GDM1 (cell line): ENCODE measurements around the gene SARM1.

Experiments
- DNase-seq: peaks from one replicate; lab custom pipeline; 2025; lab: John Stamatoyannopoulos, UW

SARM1 gene

GRCh38 chr17:28368915-28369683 lies 2.4 kb upstream of the SARM1 start:
- no peak for DNase-seq

DNA sequence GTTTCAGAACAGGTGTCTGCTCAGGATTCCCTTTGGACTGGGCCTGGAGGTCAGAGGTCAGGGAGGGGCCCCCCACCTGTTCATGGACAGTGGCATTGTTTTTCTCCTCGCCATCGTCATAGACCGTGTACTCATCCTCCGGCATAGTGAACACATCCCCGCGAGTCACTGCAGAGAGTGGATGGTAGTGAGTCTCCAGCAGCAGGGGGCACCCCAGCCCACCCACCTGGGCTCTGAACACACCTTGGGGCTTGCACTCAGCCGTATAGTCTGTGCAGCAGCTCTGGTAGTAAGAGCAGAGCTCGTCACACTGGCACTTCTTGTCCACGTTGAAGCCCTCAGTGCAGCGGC lies 1.8 kb upstream of the SARM1 start:
- DNase-seq, result no peak

GRCh38 chr17:28370035-28370743 lies 1.3 kb upstream of the SARM1 start, which contains the start of gene VTN:
Gene VTN, minus strand, starts transcription at chr17:28370307. Its CDS starts 104 bp downstream, at chr17:28370203.
- no peak for DNase-seq

- no peak for DNase-seq
Measured at GRCh38 chr17:28370744-28371103, 770 bp upstream of the SARM1 start.

DNA sequence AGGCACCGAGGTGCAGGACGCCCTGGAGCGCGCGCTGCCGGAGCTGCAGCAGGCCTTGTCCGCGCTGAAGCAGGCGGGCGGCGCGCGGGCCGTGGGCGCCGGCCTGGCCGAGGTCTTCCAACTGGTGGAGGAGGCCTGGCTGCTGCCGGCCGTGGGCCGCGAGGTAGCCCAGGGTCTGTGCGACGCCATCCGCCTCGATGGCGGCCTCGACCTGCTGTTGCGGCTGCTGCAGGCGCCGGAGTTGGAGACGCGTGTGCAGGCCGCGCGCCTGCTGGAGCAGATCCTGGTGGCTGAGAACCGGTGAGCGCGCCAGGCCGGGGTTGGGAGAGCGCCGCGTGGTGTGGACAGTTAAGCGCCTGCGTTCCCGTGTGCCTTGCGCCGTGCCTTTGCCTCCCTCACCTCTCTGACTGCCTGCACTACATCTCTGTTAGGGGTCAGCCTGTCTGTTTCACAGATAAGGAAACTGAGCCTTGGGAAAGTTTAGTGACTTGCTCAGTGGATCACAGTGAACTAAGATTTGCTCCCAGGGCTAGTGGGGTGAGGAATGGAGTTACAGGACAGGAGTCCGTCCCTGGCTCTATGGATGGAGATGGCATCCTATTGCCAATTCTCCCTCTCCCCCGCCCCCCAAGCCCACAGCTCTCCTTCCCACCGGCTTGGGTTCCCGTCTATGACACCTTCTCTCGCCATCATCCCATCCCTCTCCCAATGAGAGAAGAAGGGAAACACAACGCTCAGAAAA lies 880 bp downstream of the SARM1 start:
- no peak for DNase-seq

- no peak for DNase-seq
Measured at GRCh38 chr17:28372945-28373274, 1.4 kb downstream of the SARM1 start.

DNA sequence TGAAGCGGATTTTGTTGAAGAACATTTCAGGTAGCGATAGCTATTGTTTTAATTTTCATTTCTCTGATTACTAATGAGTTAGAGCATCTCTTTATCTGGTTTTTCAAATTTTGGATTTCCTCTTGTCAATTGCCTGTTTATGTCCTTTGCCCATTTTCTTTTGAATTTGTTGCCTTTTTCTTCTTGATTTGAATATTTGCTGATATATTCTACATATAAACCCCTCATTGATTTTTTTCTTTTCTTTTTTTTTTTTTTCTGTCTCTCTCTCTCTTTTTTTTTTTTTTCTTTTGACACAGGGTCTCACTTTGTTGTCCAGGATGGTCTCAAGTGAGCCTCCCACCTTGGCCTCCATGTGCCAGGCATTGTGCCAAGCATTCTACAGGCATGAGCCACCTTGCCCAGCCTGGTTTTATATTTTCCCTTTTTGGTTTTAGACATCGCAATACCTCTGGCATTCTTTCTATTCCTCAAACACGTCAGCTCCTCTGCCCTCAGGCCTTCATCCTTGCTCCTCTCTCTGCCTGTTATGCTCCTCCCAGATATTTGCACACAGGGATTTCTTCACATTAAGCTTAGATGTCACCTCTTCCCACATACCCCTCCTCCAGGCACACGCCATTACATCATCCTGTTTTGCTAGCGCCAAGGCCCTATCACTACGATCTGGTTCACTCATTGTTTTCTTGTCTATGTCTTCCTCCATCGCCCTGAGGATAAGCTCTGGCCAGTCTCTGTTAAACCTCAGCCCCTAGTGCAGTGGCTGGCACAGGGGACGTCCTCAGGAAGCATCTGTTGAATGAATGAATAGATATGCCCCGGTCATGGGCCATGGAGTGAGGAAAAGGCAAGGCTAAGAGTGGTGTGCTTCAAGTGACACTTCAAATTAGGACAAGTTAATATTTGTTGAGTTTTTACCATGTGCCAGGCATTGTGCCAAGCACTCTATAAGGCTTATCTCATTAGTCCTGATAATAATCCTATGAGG lies 8.6 kb downstream of the SARM1 start:
- no peak for DNase-seq

DNA sequence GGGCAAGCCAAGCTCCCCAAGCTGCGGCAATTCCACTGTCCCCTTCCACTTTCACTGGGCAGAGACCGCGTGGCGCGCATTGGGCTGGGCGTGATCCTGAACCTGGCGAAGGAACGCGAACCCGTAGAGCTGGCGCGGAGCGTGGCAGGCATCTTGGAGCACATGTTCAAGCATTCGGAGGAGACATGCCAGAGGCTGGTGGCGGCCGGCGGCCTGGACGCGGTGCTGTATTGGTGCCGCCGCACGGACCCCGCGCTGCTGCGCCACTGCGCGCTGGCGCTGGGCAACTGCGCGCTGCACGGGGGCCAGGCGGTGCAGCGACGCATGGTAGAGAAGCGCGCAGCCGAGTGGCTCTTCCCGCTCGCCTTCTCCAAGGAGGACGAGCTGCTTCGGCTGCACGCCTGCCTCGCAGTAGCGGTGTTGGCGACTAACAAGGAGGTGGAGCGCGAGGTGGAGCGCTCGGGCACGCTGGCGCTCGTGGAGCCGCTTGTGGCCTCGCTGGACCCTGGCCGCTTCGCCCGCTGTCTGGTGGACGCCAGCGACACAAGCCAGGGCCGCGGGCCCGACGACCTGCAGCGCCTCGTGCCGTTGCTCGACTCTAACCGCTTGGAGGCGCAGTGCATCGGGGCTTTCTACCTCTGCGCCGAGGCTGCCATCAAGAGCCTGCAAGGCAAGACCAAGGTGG lies 9.8 kb downstream of the SARM1 start:
- no peak for DNase-seq

DNA sequence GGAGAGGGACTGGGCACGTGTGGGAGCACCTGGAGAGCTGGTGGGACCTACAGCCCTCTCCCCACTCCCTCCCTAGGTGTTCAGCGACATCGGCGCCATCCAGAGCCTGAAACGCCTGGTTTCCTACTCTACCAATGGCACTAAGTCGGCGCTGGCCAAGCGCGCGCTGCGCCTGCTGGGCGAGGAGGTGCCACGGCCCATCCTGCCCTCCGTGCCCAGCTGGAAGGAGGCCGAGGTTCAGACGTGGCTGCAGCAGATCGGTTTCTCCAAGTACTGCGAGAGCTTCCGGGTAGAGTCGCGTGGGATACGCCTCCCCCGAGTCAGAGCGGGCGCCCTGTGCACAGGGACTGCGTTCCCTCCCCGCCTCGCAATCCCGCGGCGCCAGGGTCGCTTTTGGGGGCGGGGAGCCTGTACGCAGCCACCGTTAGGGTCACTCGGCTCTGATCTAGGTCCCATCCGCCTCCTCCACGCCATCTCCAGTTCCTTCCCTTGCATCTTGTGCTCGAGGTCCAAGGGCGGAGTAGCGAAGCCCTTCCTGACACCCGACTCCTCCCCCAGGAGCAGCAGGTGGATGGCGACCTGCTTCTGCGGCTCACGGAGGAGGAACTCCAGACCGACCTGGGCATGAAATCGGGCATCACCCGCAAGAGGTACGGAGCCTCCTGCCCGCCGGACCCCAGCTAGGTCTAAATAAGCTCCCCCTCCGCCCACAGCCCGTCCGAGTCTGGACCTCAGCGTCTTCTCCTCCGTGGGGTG lies 13.0 kb downstream of the SARM1 start:
- DNase-seq, result no peak

DNA sequence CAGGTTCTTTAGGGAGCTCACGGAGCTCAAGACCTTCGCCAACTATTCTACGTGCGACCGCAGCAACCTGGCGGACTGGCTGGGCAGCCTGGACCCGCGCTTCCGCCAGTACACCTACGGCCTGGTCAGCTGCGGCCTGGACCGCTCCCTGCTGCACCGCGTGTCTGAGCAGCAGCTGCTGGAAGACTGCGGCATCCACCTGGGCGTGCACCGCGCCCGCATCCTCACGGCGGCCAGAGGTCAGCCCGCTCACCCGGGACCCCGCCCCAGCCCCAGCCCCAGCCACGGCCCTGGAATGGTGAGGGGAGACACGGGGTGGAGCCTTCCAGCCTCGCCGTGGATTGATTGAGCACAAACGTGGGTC lies 13.5 kb downstream of the SARM1 start:
- DNase-seq, result no peak

DNA sequence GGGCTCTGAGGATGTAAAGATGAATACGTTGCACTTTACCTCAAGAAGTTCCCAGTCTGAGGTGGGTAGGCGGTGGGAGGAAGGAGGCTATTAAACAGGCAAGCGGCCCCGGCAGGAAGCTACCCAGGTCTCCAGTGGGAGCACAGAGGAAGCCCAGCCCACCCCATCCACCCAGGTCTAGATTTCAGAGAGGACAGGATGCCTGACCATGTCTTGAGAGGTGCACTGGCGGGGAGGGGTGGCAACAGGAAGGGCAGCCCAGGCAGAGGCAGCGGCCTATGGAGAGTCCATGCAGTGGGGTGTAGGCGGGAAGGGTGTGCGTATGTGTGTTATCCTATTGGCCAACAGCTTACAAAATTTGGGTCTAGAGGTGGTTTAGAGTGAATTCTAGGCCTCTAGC lies 13.9 kb downstream of the SARM1 start:
- DNase-seq, result no peak

DNA sequence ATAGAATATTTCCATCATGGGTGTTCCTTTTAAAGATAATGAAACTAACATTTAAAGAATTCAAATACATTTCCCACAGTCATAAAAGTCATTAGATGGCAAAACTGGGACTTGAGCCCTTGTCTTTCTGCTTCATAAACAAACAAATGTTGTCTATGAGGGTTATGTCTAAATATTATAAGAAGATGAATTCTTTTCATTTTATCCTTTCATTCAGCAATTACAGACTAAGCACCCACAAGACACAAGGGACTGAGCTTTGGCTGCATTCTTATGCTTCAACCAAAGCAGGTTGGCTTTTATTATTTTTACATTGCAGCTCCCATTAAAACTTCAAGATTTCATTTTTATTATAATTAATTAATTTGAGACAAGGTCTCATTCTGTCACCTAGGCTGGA lies 14.9 kb downstream of the SARM1 start:
- no peak for DNase-seq

- no peak for DNase-seq
Measured at GRCh38 chr17:28388106-28388505, 16.6 kb downstream of the SARM1 start.

GRCh38 chr17:28390141-28390540 lies 18.6 kb downstream of the SARM1 start:
- DNase-seq, result no peak

- no peak for DNase-seq
Measured at GRCh38 chr17:28390563-28390962, 19.1 kb downstream of the SARM1 start.

- DNase-seq, result no peak
Measured at GRCh38 chr17:28390984-28391383, 19.5 kb downstream of the SARM1 start.

GRCh38 chr17:28391401-28391800 lies 19.9 kb downstream of the SARM1 start:
- DNase-seq, result no peak

- no peak for DNase-seq
Measured at GRCh38 chr17:28392491-28392890, 21.0 kb downstream of the SARM1 start.

DNA sequence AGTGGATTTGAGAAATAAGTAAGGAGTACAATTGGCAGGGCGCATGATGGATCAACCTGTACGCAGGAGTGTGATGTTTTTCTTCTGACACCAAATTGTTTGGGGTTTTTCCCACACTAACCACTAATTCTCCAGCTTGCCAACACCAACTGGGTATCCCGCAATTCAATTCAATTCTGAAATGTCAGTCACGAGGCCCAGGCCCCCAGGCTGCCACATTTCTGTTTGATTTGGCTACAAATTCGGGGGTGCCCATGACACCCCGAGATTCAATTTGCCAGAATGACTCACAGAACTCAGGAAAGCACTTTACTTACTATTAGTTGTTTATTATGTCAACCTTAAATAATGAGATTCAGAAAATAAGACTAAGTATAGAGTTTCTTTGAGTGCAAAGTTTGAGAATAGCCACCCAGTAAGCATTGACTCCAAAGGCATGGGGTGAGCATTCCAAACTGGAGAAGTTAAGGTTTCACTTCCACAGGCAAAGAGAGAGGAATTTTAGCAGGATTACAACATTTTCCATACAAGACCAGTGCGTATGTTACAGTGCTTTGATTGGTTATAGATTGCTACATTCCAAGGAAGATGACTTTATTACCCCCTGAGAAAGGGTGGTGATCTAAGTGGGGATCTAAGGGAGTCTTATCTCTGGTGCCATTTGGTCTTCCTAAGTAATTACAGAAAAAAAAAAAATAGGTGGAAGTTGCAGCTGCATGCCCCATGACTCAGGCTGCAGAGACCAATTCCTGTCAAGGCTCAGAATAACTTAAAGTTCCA lies 23.0 kb downstream of the SARM1 start:
- DNase-seq, result no peak

GRCh38 chr17:28395426-28395825 lies 23.9 kb downstream of the SARM1 start:
- no peak for DNase-seq
